Adrenal gland (tissue), 12 donors: ENCODE results near the gene TDRD9. TPM values are rescaled to one million over a fixed set of nuclear protein-coding genes. Genes with fewer than 3 reads are reported as not detected.

Experiments used
- DNase-seq, 7 donors: peaks; one replicate each; pipeline ENCODE4 v3.0.0-alpha.2; 2019 to 2020
- H3K27ac ChIP-seq, 5 donors: fragments of 200-600 bp; sonication (generic) in 4 of 5; 1 replicate in 3 of 5; 2 replicates in 2 of 5; pipeline versions ENCODE4 v1.5.1 to v1.8.0; 2016 to 2020; ENCODE audit warnings: mild to moderate bottlenecking in 1 of 5
- H3K27me3 ChIP-seq: fragments of 200-600 bp; 2 replicates; pipeline ENCODE4 v1.8.0; 2021
- H3K36me3 ChIP-seq, 2 donors: fragments of 200-600 bp; replicated peaks in 1 of 2; 1 replicate in 1 of 2; 2 replicates in 1 of 2; pipeline versions ENCODE4 v1.5.1 to v1.8.0; 2018 to 2022
- H3K4me1 ChIP-seq, 2 donors: fragments of 200-600 bp; replicated peaks in 1 of 2; 1 replicate in 1 of 2; 2 replicates in 1 of 2; pipeline versions ENCODE4 v1.5.1 to v1.8.0; 2018 to 2021
- H3K4me3 ChIP-seq, 4 donors: fragments of 200-600 bp; sonication (generic) in 3 of 4; one replicate each; pipeline ENCODE4 v1.5.1; 2016 to 2018
- H3K9me3 ChIP-seq, 3 donors: fragments of 200-600 bp; sonication (generic) in 1 of 3; replicated peaks in 1 of 3; 1 replicate in 2 of 3; 2 replicates in 1 of 3; pipeline versions ENCODE4 v1.5.1 to v1.8.0; 2016 to 2021
- CTCF ChIP-seq, 6 experiments: fragments of 450-650 bp in 4 of 6; fragments of 200-600 bp in 2 of 6; sonication (generic) in 1 of 6; IDR thresholded peaks; 1 replicate in 5 of 6; 2 replicates in 1 of 6; pipeline versions ENCODE4 v1.5.1 to v1.8.0; 2016 to 2021; ENCODE audit warnings: antibody characterized with exemption in 6 of 6, mild to moderate bottlenecking in 2 of 6, moderate library complexity in 1 of 6
- POLR2A ChIP-seq, 2 donors: fragments of 450-650 bp; IDR thresholded peaks; one replicate each; pipeline ENCODE4 v1.6.1; 2017; ENCODE audit warnings: antibody characterized with exemption in 2 of 2, mild to moderate bottlenecking in 2 of 2, moderate library complexity in 1 of 2
- WGBS, 4 donors: extraction: QIAGEN DNeasy Blood & Tissue Kit in 2 of 4; methylation state at CpG; one replicate each; pipeline versions ENCODE4 v1.1.5 to v1.1.7; 2013 to 2017; 5-methylcytosine and 5-hydroxymethylcytosine counted together
- intact Hi-C, 2 donors: fragments of 100-400 bp; cut with DNase I; formaldehyde crosslinking; loops; one replicate each; pipeline versions ENCODE4 v1.14.1 to v1.15.0; 2022 to 2023
- polyA plus RNA-seq, 3 donors: library from polyadenylated mRNA; stranded (reverse); fragments of 200-250 nt in 2 of 3; fragments of 350-450 nt in 1 of 3; fragmentation: Illumina TruSeq in 1 of 3; extraction: RNeasy Lipid Tissue Mini Kit (QIAGEN cat#74804) in 1 of 3; gene quantifications; one replicate each; pipeline ENCODE4 v1.2.3, GENCODE V29; 2013 to 2014
- total RNA-seq, 9 donors: library from RNA; depleted of rRNA in 4 of 9; stranded (reverse); fragments of >200 nt in 4 of 9; fragments of 120-200 nt in 1 of 9; fragmentation: NEBNext Ultra II Directional in 1 of 9; extraction: Animal tissue kit (Norgen Biotek cat#: 25700) in 1 of 9; gene quantifications; one replicate each; pipeline versions ENCODE4 v1.1.0 to v1.2.4, GENCODE V29; 2013 to 2023
- donor health status: healthy with polysubstance abuse.
- donor health status: Bipolar disorder and iron deficiency.
- donor health status: DM: yes; HTN: yes; CAD: no.
- donor health status: DM: no; HTN: no; CAD: no.
- donor health status: DM: no; HTN: no; CAD: no.
- donor health status: DM: yes; HTN: yes; CAD: no.

Gene TDRD9
- total and polyA plus RNA-seq, 12 donors, result 0.06 to 7.8 (median 3.0) TPM

- Histone ChIP-seq H3K4me1 (peaks cover 0 to 11% of the 10 kb centered on the region in 2 donors), H3K4me3 (no peak overlapping the region), H3K9me3 (no peaks in the 10 kb centered on the region), H3K36me3 (no peaks in the 10 kb centered on the region), H3K27ac (no peak overlapping the region), H3K27me3 (no peaks in the 10 kb centered on the region)
- intact Hi-C loops, result no loop called here
- no peak for TF ChIP-seq CTCF (IDR thresholded peaks at IDR 0.05)
- no peak for TF ChIP-seq POLR2A (IDR thresholded peaks at IDR 0.05)
- 39 to 70% (median 59%) methylated on average over 20 to 22 of the region's 22 CpGs for WGBS, 4 donors
- DNase-seq, result no peak
Observed at GRCh38 chr14:103905842-103906456, 22.3 kb upstream of the TDRD9 start.

GRCh38 chr14:103908580-103908979 is 19.7 kb upstream of the TDRD9 start:
- Histone ChIP-seq H3K27ac (no peak overlapping the region), H3K27me3 (no peaks in the 10 kb centered on the region), H3K4me3 (no peak overlapping the region), H3K4me1 (peaks cover 0 to 11% of the 10 kb centered on the region in 2 donors), H3K36me3 (peaks cover 0 to 25% of the 10 kb centered on the region in 2 donors), H3K9me3 (no peaks in the 10 kb centered on the region)
- no peak for DNase-seq
- no peak for TF ChIP-seq CTCF (IDR thresholded peaks at IDR 0.05)
- TF ChIP-seq POLR2A (IDR thresholded peaks at IDR 0.05), result no peak
- intact Hi-C loops, result no loop called here
- WGBS, 4 donors, result 85 to 98% (median 97%) methylated on average over 4 of the region's 4 CpGs

DNA sequence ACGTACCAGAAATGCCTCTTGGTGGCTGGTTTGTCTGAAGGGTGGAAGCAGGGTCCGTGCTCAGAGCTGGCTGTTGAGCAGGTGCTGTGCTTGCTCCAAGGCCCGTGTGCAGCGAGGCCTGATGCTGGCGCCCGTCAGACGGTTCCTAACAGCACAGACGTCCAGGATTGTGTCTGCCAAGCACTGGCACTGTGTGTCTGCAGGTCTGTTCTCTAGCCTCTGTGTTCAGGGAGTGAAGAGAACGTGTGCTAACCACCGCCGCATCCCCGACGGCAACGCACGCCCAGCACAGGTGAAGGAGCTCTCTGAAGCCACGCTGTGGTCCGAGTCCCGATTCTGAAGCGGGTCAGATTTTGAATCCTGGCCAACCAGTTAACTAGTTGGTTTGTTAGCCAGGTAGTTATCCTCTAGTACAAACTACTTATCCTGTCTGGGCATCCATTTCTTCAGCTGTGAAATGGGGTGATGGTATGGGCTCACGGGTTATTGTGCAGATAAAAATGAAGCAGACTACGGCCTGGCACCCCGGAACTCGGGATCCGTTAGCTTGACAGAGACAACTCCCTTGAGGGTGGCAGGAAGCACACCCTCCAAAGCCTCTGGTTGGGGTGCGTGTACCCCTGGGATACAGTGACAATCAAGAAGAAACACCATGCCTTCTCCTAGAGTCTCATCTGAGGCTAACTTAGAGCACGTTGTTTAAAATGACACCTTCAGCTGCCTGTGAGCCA is 18.6 kb upstream of the TDRD9 start:
- no peak for TF ChIP-seq POLR2A (IDR thresholded peaks at IDR 0.05)
- no peak for TF ChIP-seq CTCF (IDR thresholded peaks at IDR 0.05)
- Histone ChIP-seq H3K4me1 (peaks cover 0 to 11% of the 10 kb centered on the region in 2 donors), H3K9me3 (no peaks in the 10 kb centered on the region), H3K36me3 (peaks cover 0 to 35% of the 10 kb centered on the region in 2 donors), H3K4me3 (peak overlapping the region in 1 of 4 donors; percentile 4), H3K27ac (peak overlapping the region in 1 of 5 donors; percentile 59), H3K27me3 (no peaks in the 10 kb centered on the region)
- intact Hi-C loops, result loop anchor here in 1 of 2 donors (5.0 kb wide), 1 partner anchor 102 kb away; no protein-coding TSS in a partner anchor
- 80 to 88% (median 82%) methylated on average over 9 to 26 of the region's 26 CpGs for WGBS, 4 donors
- no peak for DNase-seq

DNA sequence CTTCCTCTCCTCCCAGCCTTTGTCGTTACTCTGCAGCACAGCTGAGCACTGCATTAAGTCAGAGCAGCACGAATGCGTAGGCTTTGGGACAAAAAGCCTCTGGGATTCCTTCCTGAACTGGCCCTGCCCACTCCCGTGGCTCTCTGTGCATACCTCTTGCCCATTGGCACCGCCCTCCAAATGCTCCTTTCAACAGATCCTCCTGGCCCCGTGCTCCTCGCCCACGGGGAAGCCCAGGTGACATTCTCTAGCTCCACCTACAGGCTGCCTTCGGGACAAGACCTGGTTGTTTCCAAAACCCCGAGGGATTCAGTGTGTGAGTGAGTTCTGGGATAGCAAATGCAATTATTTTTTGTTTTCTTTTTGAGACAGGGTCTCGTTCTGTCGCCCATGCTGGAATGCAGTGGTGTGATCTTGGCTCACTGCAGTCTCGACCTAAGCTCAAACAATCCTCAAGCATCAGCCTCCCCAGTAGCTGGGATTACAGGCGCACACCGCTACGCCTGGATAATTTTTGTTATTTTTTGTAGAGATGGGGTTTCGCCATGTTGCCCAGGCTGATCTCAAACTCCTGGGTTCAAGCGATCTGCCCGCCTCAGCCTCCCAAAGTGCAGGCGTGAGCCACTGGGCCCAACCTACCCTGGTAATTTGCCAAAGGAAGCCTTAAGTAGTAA is 17.9 kb upstream of the TDRD9 start:
- H3K4me1 ChIP-seq, result peaks cover 0 to 11% of the 10 kb centered on the region in 2 donors
- TF ChIP-seq CTCF (IDR thresholded peaks at IDR 0.05), result peak; percentile 71 to 89 (median 86)
- peak in 1 of 2 donors; percentile 25 for TF ChIP-seq POLR2A (IDR thresholded peaks at IDR 0.05)
- intact Hi-C loops, result loop anchor here in 1 of 2 donors (5.0 kb wide), 1 partner anchor 103 kb away; no protein-coding TSS in a partner anchor
- DNase-seq, result peak; percentile 80 to 95 (median 93)
- peak overlapping the region in 1 of 5 donors; percentile 59 for H3K27ac ChIP-seq
- H3K4me3 ChIP-seq, result peak overlapping the region in 1 of 4 donors; percentile 4
- peaks cover 0 to 42% of the 10 kb centered on the region in 2 donors for H3K36me3 ChIP-seq
- no peaks in the 10 kb centered on the region for H3K27me3 ChIP-seq
- no peaks in the 10 kb centered on the region for H3K9me3 ChIP-seq
- 22 to 28% (median 25%) methylated on average over 12 to 20 of the region's 20 CpGs for WGBS, 4 donors
